Measurements from ENCODE around the gene ARHGAP22.
A peak's percentile ranks its signal among the peaks of the same experiment; 100 is the strongest.

Gene ARHGAP22

DNA sequence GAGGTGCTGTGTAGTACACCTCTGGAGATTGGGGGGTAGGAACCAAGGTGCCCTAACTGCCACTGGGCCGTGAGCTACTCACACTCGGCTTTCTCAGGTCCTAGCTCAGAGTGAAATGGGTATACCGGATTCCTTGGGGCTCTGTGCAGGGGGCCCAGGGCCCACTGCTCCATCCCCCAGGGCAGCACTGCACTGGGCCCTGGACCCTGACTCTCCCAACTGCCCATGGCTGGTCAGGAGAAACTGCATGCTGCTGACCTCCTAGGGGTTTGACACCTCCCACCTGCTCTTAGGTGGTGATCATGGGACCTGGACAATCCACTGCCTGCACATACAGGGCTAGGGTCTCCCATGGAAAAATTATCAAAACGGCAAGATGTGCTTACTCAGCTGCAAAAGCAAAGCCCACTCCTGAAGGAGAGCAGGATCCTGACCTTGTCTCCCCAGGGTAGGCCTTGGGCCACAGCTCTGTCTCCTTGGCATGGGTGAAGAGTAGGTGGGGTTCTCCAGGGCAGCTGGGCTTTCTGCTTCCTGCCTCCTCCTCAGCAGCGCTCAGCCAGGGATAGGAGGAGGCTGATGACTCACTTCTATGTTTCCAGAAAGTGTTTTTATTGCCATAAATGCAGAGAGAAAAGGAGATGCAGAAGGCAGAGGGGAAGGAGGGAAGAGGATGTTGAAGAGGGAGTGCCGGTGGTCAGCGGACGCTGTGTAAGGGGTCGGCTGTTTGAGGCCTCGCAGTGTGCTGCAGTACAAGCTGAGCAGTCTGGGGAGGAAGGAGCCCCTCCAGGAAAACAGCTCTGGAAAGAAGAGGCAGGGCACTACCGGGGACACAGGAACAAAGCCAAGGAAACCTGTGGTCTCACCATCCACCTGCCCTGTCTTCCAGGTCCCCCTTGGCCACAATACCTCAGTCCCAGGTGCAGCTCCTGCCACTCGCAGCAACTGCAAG, 107.8 kb downstream of the ARHGAP22 start:
- ATAC-seq (ENCODE audit: low read depth) (peak; percentile 84), DNase-seq (ENCODE audit: low spot score) (peak; percentile 37)
- TF ChIP-seq CTCF (IDR thresholded peaks at IDR 0.05; ENCODE audit: poor library complexity, severe bottlenecking) = no peak
- Histone ChIP-seq H3K9me3 (ENCODE audit: severe bottlenecking) (no peaks in the 10 kb centered on the region), H3K4me3 (ENCODE audit: severe bottlenecking) (no peak overlapping the region), H3K4me1 (ENCODE audit: insufficient read depth, poor library complexity, severe bottlenecking) (peaks cover 7% of the 10 kb centered on the region), H3K27ac (ENCODE audit: poor library complexity, severe bottlenecking) (no peak overlapping the region), H3K27me3 (ENCODE audit: insufficient read depth, poor library complexity, severe bottlenecking) (no peaks in the 10 kb centered on the region), H3K36me3 (ENCODE audit: low read depth) (no peaks in the 10 kb centered on the region)

DNA sequence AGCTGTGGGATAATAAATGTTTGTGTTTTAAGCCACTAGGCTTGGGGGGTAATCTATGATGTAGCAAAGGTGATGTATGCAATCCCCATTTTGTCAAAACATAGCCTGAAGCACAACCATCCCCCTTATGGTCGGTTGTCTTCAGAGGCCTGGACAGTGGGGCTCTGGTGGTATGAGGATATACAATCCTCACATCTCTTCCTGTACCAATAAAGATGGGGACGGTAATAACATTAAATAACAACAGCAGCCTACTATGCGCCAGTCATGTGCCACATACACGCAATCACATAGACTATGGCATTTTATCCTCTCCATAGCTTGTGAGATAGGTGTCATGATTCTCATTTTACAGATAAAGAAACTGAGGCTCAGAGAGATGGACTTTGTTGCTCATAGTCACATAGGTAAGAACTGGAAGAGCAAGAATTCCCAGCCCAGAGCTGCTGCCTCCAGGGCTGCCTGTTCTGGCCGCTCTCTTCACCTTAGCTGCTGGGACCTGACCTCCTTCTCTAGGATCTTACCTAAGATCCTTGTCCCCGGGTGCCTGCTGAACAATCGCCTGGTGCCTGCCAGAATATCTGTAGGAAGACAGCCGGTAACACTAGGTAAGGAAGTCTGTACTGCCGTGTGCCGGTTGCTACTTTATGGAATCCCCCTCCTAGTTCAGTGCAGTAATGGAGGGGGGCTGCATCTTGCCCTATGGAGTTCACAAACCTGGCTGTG, 108.6 kb downstream of the ARHGAP22 start:
- no peak overlapping the region for H3K4me3 ChIP-seq (ENCODE audit: severe bottlenecking)
- H3K27ac ChIP-seq (ENCODE audit: poor library complexity, severe bottlenecking) = no peak overlapping the region
- H3K36me3 ChIP-seq (ENCODE audit: low read depth) = no peaks in the 10 kb centered on the region
- TF ChIP-seq CTCF (IDR thresholded peaks at IDR 0.05; ENCODE audit: poor library complexity, severe bottlenecking) = no peak
- ATAC-seq (ENCODE audit: low read depth) (no peak), DNase-seq (ENCODE audit: low spot score) (no peak)
- peaks cover 7% of the 10 kb centered on the region for H3K4me1 ChIP-seq (ENCODE audit: insufficient read depth, poor library complexity, severe bottlenecking)
- H3K9me3 ChIP-seq (ENCODE audit: severe bottlenecking) = no peaks in the 10 kb centered on the region
- H3K27me3 ChIP-seq (ENCODE audit: insufficient read depth, poor library complexity, severe bottlenecking) = no peaks in the 10 kb centered on the region

DNA sequence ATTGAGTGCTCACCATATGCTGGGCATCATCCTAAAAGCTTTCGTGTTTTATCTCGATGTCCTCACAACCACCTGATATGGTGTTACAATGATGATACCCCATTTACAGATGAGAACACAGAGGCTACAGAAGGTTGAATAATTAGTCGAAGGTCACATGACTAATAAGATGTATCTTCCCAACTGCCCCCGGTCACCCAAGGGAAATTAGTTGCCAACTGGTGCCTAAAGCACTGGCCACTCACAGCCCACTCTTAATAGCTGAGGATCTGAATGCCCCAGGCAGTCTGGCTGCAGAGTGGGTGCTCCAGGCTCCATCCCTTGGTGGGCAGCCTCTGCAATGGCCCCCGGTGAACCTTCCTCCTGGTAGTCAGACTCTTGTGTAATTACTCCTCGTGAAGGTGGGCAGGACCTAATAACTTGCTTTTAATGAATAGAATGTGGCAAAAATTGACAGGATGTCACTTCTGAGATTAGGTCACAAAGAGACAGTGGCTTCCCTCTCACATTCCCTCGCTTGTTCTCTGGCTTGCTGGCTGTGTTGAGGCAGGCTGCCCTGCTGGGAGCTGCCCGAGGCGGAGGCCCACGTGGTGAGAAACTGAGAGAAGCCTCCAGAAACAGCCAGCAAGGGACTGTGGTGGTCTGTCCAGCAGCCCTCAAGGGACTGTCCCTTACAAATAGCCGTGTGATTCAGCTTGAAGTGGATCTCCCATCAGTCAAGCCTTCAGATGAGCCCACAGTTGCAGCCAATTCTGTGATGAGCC, 109.4 kb downstream of the ARHGAP22 start:
- DNase-seq (ENCODE audit: low spot score) (no peak), ATAC-seq (ENCODE audit: low read depth) (no peak)
- no peaks in the 10 kb centered on the region for H3K27me3 ChIP-seq (ENCODE audit: insufficient read depth, poor library complexity, severe bottlenecking)
- no peak overlapping the region for H3K4me3 ChIP-seq (ENCODE audit: severe bottlenecking)
- H3K27ac ChIP-seq (ENCODE audit: poor library complexity, severe bottlenecking) = no peak overlapping the region
- H3K9me3 ChIP-seq (ENCODE audit: severe bottlenecking) = no peaks in the 10 kb centered on the region
- peaks cover 7% of the 10 kb centered on the region for H3K4me1 ChIP-seq (ENCODE audit: insufficient read depth, poor library complexity, severe bottlenecking)
- no peaks in the 10 kb centered on the region for H3K36me3 ChIP-seq (ENCODE audit: low read depth)
- TF ChIP-seq CTCF (IDR thresholded peaks at IDR 0.05; ENCODE audit: poor library complexity, severe bottlenecking) = no peak

DNA sequence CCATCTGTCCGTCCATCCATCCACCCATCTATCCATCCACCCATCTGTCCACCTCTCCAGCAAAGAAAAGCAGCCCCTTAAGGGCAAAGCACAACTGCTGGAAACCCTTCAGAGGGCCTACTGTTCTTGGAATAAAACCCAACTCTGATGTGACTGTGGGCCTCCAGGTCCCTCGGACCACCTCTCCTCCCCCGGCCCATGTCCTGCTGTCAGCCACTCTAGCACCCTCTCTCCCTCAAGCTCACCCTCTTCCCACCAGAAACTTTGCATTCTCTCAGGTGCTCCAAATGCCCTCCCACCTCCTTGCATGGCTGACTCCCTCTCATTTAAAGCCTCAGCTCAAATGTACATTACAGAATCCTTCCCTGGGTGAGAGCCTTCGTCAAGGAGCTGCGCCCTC, 110.3 kb downstream of the ARHGAP22 start:
- H3K9me3 ChIP-seq (ENCODE audit: severe bottlenecking) = no peaks in the 10 kb centered on the region
- no peaks in the 10 kb centered on the region for H3K36me3 ChIP-seq (ENCODE audit: low read depth)
- H3K4me1 ChIP-seq (ENCODE audit: insufficient read depth, poor library complexity, severe bottlenecking) = peaks cover 7% of the 10 kb centered on the region
- no peak for TF ChIP-seq CTCF (IDR thresholded peaks at IDR 0.05; ENCODE audit: poor library complexity, severe bottlenecking)
- no peaks in the 10 kb centered on the region for H3K27me3 ChIP-seq (ENCODE audit: insufficient read depth, poor library complexity, severe bottlenecking)
- no peak for DNase-seq (ENCODE audit: low spot score)
- no peak for ATAC-seq (ENCODE audit: low read depth)
- H3K4me3 ChIP-seq (ENCODE audit: severe bottlenecking) = no peak overlapping the region
- H3K27ac ChIP-seq (ENCODE audit: poor library complexity, severe bottlenecking) = no peak overlapping the region
